GM18858 (cell line): ENCODE results near the gene PTPRN2.
"Not testable (repeated sequence)": the region's sequence is repeated elsewhere in the genome, so short reads cannot be mapped to it uniquely, and the experiment has no call there.

Experiments used
- ATAC-seq: cut with Tn5 transposase; IDR thresholded peaks from one replicate; pipeline ENCODE4 v1.9.1; 2021; ENCODE audit not compliant: unreplicated experiment

The PTPRN2 gene

GRCh38 chr7:157565201-157565626 lies 1022.4 kb downstream of the PTPRN2 start:
- ATAC-seq, result no peak

- ATAC-seq, result no peak
Observed at GRCh38 chr7:157564517-157565177, 1023.0 kb downstream of the PTPRN2 start.

- ATAC-seq, result not testable (repeated sequence)
Observed at GRCh38 chr7:157563467-157564135, 1024.0 kb downstream of the PTPRN2 start.

GRCh38 chr7:157562522-157563398 lies 1024.9 kb downstream of the PTPRN2 start:
- ATAC-seq, result not testable (repeated sequence)

GRCh38 chr7:157561816-157562410 lies 1025.7 kb downstream of the PTPRN2 start:
- ATAC-seq, result no peak

GRCh38 chr7:157561523-157561785 lies 1026.2 kb downstream of the PTPRN2 start:
- ATAC-seq, result no peak

- ATAC-seq, result no peak
Observed at GRCh38 chr7:157560710-157561522, 1026.7 kb downstream of the PTPRN2 start.

GRCh38 chr7:157560258-157560654 lies 1027.4 kb downstream of the PTPRN2 start:
- no peak for ATAC-seq

- no peak for ATAC-seq
Observed at GRCh38 chr7:157559596-157560257, 1027.9 kb downstream of the PTPRN2 start.

GRCh38 chr7:157558875-157559595 lies 1028.6 kb downstream of the PTPRN2 start:
- no peak for ATAC-seq

GRCh38 chr7:157558516-157558874 lies 1029.1 kb downstream of the PTPRN2 start:
- no peak for ATAC-seq

- no peak for ATAC-seq
Observed at GRCh38 chr7:157558061-157558460, 1029.6 kb downstream of the PTPRN2 start.

- no peak for ATAC-seq
Observed at GRCh38 chr7:157557263-157557662, 1030.4 kb downstream of the PTPRN2 start.

- ATAC-seq, result no peak
Observed at GRCh38 chr7:157556642-157556944, 1031.0 kb downstream of the PTPRN2 start.

- no peak for ATAC-seq
Observed at GRCh38 chr7:157555944-157556641, 1031.5 kb downstream of the PTPRN2 start.

- ATAC-seq, result no peak
Observed at GRCh38 chr7:157555313-157555712, 1032.3 kb downstream of the PTPRN2 start.

- no peak for ATAC-seq
Observed at GRCh38 chr7:157554393-157555238, 1033.0 kb downstream of the PTPRN2 start.

GRCh38 chr7:157553256-157553655 lies 1034.4 kb downstream of the PTPRN2 start:
- no peak for ATAC-seq
